ENCODE measurements around the gene CARD10.

CARD10 gene

DNA sequence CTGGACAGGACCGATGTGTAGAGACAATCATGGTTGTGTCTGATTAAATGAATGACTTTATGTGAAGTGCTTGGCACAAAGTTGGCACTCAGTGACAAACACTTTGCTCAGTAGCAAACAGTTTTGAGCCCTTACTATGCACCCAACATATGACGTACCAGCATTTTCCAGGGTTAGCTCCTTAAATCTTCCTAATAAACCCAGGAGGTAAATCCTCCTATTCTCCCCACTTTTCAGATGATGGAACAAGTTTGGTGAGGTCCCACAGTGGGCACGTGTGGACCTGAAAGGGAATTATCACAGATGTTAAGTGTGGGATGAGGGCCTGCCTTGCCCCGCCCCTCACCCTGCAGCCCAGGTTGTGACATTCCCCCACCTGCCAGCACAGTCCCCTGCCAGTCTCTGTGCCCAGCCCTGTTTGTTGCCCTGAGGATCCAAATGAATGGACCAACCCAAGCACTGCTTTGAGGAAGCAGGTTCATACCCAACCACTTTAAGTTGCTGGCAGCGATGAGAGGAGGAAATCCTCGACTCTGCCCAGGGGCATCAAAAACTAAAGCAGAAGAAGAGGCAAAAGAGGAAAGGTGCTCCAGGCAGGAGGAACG, 6.6 kb upstream of the CARD10 start:
- no peak for DNase-seq (ENCODE audit: low read depth)

DNA sequence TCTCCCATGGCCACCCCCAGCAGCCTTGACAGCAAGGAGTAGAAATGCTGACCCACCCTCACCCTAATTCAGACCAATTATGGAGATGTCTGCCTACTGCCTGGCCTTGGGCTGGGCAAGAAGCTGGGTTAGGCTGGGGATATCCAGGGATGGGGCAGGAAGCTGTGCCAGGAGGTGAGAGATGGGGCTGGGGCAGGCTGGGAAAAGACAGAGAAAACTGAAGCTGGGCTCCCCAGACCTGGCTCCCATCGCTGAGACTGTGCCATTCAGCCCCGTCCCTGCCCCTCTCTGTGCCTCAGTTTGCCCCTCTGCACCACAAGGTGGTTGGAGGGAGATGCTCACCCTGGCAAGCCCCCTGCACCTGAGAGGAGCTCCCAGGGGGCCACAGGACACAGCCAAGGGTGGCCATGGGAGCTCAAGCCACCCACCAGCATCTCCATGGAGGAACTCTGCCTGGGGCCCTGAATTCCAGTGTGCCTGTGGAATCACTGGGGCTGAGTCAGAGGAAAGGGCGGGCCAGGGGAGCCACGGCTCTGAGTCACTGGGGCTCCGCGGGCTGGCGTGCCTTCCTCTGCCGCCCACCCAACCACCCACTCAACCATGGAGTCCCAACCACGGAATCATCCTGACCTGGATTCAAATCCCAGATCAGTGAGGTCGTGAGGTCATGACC, 6.0 kb upstream of the CARD10 start:
- DNase-seq (ENCODE audit: low read depth) = no peak

DNA sequence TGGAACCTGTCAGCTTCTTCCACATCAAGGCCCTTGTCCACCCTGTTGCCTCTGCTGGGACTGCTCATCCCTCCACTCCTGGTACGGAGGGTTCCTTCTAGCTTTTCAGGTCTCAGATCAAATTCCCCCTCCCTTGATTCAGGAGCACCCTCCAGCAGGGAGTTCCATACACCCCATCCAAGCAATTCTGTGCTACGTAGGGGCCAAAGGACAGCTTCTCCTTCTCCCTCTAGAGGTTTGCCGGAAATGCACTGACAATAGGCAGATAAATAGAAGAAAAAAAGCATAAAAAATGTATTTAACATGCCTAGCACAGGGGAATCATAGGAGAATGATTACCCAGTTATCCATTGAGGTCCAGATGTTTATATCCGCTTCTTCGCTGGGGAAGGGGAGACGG, 3.3 kb upstream of the CARD10 start:
- no peak for DNase-seq (ENCODE audit: low read depth)

DNA sequence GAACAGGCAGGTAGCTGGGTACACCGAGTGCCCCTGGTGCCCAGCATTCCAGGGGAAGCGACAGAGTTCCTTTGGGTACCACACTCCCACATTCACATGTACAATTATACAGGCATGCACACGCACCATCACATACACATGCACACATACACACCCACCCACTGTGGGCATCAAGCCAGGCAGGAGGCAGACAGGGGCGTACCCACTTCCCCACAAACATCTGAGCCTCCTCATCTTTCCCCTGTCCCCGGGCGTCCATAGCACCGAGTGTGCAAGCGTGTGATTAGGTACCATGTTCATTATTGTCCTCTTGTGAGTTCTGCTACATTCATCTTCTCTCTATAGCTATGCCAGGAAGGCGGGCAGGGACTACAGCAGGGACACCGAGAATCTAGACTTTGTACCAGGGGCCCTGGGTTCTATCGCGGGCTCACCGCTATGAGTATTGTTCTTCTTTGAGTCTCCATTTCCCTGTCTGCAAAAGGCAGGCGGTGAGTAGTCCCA, 2.1 kb upstream of the CARD10 start:
- DNase-seq (ENCODE audit: low read depth) = no peak

DNA sequence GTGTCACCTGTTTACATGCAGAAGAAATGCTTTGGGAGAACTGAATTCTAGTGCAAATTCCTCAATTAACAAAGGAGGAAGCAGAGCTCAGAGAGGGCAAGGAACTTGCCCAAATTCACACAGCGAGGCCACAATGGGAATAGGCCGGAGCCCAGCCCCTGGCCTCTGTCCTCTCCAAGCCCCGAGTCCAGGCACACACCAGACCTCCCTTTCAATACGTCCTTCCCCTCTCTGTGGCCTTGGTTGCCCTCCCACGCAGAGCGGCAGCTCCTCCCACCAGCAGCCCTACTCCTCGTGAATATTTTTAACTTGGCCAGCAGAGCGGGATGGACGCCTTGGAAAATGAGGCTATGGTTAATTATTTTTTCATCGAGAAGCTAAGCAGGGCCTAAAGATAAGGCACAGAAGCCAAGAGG, 1.6 kb upstream of the CARD10 start:
- no peak for DNase-seq (ENCODE audit: low read depth)

DNA sequence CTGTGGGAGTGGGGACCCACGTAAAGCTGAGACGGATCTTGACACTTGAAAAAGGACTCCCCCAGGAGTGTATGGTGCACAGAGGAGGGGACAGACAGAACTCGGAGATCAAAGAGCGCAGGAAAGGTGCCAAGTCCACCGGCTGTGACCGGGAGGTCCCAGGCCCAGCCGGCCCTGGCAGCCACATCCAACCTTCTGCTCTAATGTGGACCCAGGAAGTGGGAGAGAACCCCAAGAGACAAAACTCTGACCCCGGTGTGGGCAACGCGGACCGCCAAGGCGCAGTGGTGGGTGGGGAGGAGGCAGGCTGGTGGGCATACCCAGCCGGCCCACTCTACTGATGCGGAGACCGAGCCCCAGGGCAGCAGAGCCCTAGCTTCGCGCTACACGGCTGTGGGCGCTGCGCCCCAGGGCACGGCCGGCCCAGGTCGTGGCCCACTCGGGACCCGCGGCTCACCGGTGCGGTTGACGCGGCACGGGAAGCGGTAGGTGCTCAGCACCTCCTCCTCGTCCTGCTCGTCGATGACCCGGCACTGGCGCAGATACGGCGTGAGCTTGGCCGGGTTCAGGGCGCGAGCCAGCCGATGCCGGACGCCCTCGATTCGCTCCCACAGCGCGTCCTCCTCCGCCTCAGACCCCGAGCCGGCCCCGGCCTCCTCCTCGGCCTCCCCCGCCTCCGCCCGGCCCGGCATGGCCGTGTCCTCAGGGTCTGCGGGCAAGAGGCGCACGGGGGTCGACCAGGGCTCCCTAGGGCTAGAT, 527 bp downstream of the CARD10 start:
- DNase-seq (ENCODE audit: low read depth) = no peak

DNA sequence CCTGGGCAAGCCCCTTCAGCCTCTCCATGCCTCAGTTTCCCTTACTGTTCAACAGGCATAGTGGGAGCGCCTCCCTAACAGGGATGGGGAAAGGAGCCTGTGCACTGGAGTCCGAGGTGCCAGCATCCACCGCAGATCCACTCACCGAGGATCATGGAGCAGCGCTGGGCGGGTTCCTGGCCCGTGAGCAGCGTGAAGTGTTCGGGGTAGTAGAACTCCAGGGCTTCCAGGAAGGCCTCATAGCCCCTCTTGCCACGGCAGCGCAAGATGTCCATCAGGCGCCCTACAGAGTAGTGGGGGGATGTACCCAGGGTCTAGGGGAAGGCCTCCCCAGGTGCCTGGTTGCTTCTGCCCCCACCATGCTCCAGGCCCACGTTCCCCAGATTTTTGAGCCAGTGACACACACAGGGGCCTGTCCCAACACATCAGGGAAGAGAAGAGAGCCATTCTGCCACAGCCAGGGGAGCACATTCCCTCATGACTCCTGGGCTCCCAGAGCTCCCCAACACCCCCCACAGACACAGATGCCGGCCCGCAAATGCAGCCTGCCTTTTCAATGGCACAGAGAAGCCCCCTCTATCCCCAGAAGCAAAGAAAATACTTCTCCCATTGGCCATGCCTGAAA, 1.3 kb downstream of the CARD10 start:
- DNase-seq (ENCODE audit: low read depth) = no peak

DNA sequence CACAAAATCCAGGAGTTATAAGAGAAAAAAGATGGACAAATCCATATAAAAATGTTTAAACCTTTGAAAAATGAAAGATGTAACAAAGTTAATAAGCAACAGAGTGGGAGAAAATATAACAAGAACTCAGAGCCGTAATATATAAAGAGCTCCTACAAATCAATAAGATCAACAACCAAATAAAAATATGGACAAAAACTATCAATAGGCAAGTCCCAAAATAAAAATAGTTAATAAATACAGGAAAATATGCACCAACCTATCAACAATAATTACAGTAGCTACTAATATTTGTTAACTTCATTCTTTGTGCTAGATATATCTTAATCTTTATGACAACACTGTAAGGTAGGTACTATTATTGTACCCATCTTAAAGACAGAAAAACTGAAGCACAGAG, 2.8 kb downstream of the CARD10 start:
- DNase-seq (ENCODE audit: low read depth) = no peak

DNA sequence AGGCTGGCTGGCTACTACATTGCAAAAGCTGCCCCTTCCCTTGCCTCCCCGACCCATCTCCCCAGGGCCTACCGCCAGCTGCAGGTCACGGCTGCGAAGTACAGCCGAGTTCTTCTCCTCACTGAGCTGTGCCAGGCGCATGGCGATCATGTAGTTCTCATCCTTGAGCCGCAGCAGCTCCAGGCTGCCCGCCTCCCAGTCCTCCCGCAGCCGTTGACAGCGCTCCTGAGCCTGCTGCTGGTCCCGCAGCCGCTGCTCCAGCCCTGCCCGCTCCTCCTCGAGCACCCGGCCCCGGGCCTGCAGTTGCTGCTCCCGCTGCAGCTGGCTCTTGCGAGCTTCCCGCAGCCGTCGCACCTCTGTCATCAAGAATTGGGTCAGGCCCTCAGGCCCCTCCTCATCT, 3.3 kb downstream of the CARD10 start:
- DNase-seq (ENCODE audit: low read depth) = no peak

DNA sequence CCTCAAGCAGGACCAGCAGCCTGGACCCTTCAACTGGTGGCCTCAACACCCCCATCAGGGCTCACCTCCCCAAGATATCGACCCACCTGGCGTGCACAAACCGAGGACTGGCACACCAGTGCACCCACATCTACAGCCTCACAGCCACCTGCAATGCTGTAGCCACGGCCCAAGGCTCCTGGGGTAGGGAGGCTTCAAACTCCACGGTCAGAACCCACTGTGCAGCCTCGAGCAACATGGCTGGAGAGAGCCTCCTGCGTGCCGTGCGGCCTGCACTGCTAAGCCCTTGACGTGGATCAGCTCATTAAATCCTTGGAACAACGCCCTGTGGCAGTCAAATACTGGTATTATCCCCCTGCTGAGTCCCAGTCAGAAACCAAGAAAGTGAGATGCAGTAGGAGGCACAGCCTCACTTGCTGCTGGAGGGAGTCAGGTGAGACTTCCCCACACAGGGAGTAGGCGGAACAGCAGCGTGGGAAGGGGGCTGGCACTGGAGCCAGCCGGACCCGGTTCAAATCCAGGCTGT, 4.6 kb downstream of the CARD10 start:
- DNase-seq (ENCODE audit: low read depth) = no peak

DNA sequence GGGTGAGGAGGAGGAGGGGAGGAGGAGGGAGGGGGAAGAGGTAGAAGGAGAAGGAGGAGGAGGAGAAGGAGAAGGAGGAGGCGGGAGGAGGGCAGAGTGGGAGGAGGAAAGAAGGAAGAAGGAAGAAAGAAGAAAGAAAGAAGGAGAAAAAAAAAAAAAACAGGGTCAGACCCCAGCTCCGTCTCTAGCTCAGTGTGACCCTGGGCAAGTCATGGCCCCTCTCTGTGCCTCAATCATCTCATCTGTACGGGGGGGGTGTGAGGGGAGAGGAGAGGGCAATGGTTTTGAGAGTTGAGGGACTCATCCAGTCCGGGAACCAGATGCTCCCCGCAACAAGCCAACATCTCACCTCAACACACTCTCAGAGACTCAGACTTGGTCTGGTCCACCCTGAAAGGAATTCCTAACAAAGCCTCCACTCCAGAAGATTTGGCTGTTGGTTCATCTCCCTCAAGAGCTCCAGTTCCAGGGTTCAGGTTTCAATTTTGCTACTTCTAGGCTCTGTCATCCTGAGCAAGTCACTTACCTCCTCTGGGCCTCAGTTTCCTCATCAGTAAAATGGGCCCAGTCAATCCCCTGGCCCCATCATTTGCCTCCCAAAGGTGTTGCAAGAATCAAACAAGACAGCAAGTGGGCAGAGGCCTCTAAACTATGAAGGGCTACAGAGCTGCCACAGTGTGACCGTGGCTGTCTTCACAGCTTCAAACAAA, 7.7 kb downstream of the CARD10 start:
- no peak for DNase-seq (ENCODE audit: low read depth)

DNA sequence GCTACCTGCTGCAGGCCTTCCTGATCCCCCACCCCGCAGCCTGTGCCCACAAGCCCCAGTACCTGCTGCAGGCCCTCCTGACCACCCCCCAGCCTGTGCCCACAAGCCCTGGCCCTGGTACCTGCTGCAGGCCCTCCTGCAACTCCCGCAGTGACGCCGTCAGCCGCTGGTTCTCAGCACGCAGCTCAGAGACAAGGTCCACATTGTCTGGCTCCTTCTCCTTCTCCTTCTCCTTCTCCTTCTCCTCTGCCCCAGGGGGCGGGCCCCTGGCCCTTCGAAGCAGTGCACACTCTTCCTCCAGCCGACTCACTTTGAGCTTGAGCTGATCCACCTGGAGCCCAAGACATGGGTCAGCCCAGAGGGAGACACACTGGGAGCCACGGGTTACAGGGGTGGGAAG, 9.1 kb downstream of the CARD10 start:
- no peak for DNase-seq (ENCODE audit: low read depth)

DNA sequence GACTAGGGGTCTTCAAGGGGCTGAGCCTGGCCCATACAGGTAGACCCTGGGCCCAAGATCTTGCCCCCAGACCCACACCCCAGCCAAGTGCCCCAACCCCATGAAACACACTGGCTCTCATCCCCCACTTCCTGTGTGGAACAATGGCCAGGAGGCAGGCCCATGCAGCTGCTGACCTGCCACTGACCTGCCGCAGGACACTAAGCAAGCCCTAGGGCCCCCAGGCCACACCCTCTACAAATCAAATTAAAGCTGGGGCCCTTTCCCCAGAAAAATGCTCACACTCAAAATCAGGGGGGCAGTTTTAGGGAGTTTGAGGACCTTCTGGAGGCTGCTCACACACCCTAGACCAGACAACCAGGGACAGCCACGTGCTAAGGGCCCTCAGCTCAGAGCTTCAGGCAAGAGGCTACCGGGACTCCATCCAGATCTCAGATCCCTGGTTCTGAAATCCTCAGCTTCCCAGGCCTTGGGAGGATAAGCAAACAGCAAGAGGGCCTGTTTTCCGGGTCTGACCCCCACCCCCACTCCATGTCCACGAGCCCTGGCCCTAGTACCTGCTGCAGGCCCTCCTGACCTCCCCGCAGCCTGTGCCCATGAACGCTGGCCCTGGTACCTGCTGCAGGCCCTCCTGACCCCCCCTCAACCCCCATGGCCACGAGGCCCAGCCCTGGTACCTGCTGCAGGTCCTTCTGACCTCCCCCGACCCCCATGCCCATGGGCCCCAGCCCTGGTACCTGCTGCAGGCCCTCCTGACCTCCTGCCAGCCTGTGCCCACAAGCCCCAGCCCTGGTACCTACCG, 10.0 kb downstream of the CARD10 start:
- DNase-seq (ENCODE audit: low read depth) = no peak

DNA sequence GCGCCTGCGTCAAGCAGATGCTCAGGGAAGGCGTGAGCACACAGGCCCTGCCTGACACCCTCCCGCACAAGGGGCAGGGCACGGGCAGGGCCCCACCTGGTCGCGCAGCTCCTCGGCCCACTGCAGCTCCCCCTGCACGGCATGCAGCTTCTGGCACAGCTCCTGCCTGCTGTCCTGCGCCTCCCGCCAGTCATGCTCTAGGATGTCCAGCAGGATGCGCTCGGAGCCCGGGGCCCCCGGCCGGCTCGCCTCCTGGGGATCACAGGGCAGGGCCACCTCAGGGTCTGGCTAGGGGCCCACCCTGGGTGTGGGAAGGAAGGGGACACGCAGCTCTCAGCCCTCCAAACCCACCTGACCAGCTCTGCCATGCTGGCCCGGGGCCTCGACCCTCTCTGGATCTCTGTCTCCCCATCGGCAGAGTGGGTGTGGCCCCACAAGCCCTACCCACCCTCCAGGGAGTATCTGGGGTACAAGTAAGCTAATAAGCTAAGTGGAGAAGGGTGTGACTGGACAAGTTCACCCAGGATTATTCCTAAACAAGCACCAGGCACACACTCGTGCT, 10.7 kb downstream of the CARD10 start:
- DNase-seq (ENCODE audit: low read depth) = no peak

DNA sequence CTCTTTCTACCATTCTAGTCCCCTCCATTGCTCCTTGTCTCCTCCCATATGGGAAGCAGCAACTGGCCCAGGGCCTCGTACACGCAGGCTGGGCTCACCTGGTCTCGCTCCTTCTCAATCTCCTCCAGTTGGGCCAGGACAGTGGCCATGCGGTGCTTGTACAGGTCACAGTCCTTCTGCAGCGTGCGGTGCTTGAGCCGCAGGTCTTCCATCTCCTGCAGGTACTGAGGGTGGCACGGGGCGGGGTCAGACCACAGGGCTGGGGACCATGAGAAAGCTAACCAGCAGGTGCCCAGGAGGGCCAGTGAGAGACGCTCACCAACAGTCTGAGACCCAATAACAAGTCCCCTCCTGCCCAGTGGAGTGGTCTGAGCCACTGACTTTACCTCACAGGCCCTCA, 11.5 kb downstream of the CARD10 start:
- DNase-seq (ENCODE audit: low read depth) = no peak

DNA sequence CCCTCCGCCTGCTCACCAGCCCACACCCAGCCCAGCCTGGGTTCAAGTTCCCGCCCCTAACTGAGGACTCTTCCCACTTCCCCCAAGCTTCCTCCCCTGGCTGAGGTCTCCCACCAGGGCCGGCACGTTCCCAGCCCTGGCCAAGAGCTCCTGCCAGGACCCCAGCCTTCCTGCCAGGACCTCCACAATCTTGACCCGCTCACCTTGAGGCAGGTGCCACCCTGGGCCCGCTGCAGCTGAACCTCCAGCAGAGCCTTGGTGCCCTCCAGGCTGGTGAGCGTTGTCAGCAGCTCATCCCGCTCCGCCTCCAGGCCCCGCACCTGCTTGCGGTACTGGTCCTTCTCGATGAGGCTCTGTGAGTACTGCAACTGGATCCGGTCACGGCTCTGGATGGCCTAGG, 13.2 kb downstream of the CARD10 start:
- DNase-seq (ENCODE audit: low read depth) = no peak

DNA sequence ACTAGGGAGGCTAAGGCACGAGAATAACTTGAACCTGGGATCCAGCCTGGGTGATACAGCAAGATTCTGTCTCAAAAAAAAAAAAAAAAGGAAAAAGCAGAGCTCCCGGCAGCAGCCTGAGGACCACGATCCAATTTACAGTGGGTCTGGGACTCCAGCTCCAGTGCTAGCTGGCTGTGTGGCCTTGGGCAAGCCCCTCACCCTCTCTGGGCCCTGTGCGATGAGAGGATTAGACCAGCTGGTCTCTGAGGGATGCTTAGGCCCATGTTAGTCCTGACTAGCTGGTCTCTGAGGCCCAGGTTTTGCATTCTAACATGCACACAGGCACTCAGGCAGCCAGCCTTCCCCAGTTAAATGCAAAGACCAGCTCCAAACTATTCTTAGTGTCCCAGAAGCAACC, 13.7 kb downstream of the CARD10 start:
- no peak for DNase-seq (ENCODE audit: low read depth)

DNA sequence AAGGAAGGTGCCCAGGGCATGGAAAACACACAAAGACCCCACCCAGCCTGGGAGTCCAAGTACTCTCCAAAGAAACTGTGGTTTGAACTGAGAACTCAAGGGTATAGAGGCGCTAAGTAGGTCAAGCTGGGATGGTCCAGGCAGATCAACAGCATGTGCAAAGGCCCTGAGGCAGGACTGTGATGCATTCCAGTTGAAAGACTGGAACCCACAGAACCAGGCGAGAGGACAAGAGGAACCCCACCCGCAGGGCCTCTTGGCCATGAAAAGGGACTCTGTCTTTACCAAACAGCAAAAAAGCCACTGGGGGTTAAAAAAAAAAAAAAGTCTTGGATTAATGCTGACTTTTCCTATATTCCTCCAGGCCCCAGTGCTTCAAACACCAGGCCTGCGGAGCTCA, 14.3 kb downstream of the CARD10 start:
- no peak for DNase-seq (ENCODE audit: low read depth)

DNA sequence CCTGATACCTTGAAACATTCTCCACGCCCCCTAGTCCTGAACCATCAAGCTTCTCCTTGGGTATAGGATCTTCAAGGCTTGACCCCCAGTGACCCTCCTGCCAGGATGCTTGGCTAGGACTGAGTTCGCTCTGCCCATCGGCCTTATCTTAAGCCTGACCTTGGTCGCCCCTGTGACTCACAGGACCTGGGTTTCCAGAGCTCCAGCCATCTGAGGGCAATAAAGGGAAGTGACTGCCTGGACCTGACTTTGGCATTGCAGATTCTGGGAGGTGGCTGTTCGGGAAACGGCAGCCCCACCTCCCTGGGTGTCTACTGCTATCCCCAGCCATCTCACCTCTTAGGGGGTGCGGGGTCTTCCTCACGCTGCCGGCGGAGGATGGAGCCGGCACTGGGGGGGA, 15.4 kb downstream of the CARD10 start:
- DNase-seq (ENCODE audit: low read depth) = no peak

DNA sequence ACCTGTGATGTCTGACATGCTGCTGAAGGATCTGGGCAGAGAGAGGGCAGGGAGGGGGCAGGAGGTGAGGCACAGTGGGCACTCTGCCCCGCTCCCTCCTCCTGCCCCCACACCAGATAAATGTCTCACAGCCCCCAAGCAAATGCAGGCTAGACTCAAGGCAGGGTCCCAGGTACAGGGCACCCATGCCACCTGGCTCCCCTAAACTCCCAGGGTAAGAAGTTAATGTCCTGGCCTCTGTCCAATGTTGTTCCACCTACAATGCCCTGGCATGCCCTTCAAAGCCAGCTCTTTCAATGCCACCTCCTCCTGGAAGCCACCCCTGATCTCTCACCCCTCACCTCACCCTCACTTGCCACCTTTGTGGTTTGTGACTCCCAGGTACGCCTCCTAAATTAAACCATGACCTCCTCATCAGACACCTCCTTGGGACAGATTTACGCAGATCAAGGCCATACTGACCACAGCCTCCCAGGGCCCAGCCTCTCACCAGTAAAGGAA, 16.0 kb downstream of the CARD10 start:
- DNase-seq (ENCODE audit: low read depth) = no peak

Measured in activated gamma-delta T cell treated with anti-CD3 and anti-CD28 coated beads, Interleukin-2, amount 50 U/mL, for 16 hours (primary cell).